ENCODE measurements around the gene RPL29. TPM values are rescaled to one million over a fixed set of nuclear protein-coding genes. Genes with fewer than 3 reads are reported as not detected.
"Not testable (repeated sequence)": the region's sequence is repeated elsewhere in the genome, so short reads cannot be mapped to it uniquely, and the experiment has no call there.

Gene RPL29
- 836 TPM for total RNA-seq

GRCh38 chr3:51995346-51996163 is at the start of gene RPL29:
TSS of gene RPL29 (minus strand) at chr3:51995895. CDS start at chr3:51995461, 434 bp downstream.
- peak; percentile 94 for DNase-seq (ENCODE audit: low spot score)

GRCh38 chr3:52044869-52045619 is 49.3 kb upstream of the RPL29 start:
- no peak for DNase-seq (ENCODE audit: low spot score)

DNA sequence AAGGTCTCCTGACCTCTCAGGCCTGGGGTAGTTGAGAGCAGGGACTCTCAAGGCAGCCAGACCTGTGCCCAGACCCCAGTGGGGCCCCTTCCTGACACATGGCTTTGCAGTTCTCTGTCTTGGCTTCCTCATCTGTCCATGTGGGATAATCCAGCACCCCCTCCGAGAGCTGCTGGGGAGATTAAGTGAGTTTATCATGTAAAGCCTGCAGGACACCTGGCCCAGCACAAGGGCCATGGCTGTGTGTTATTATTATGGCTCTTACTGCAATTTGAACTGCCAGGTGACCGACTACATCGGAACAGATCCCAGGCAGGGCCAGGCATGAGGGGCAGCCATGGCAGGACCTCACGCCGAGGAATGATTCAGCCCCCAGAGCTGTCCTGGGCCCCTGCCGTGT is 48.1 kb upstream of the RPL29 start:
- no peak for DNase-seq (ENCODE audit: low spot score)

- not testable (repeated sequence) for DNase-seq (ENCODE audit: low spot score)
Observed at GRCh38 chr3:52043039-52043438, 47.3 kb upstream of the RPL29 start.

GRCh38 chr3:52041118-52041731 is 45.5 kb upstream of the RPL29 start:
- no peak for DNase-seq (ENCODE audit: low spot score)

- no peak for DNase-seq (ENCODE audit: low spot score)
Observed at GRCh38 chr3:52040600-52040999, 44.9 kb upstream of the RPL29 start.

- DNase-seq (ENCODE audit: low spot score): peak; percentile 78
Observed at GRCh38 chr3:52039846-52040245, 44.2 kb upstream of the RPL29 start.

DNA sequence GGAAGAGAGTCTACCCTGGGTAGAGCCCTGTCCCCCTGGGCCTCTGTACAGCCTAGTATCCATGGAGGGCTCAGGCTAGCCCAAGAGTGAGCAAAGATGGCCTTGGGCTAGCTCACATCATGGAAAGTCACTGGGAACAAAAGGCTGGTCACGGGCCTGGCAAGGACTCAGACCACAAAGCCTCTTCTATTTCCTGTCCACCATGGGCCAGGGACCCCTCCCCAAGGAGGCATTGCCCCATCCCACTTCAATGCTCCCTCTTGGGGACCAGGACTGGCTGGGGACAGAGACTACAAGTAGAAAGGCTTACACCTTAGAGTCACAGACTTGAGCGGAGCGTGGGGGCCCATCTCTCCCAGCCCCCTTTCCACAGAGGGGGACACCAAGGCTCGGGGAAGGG is 43.7 kb upstream of the RPL29 start:
- no peak for DNase-seq (ENCODE audit: low spot score)

- no peak for DNase-seq (ENCODE audit: low spot score)
Observed at GRCh38 chr3:52038227-52038626, 42.5 kb upstream of the RPL29 start.

- DNase-seq (ENCODE audit: low spot score): no peak
Observed at GRCh38 chr3:52037291-52037690, 41.6 kb upstream of the RPL29 start.

- no peak for DNase-seq (ENCODE audit: low spot score)
Observed at GRCh38 chr3:52036829-52037228, 41.1 kb upstream of the RPL29 start.

GRCh38 chr3:52036222-52036694 is 40.6 kb upstream of the RPL29 start:
- no peak for DNase-seq (ENCODE audit: low spot score)

GRCh38 chr3:52034651-52035050 is 39.0 kb upstream of the RPL29 start:
- DNase-seq (ENCODE audit: low spot score): no peak

DNA sequence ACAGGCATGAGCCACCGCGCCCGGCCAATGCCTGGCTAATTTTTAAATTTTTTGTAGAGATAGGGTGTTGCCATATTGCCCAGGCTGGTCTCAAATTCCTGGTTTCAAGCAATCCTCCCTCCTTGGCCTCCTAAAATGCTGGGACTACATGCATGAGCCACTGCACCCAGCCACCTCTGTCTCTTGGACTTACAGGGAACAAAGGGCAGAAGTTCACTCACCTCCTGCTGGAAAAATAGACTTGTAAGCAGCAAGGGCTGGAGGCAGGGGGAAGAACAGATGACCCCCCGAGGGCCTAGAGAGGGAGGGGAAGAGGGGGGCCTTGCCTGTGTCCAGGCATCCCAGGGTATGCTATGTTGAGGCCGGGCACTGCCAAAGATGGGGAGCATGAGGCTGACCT is 38.5 kb upstream of the RPL29 start:
- DNase-seq (ENCODE audit: low spot score): no peak

DNA sequence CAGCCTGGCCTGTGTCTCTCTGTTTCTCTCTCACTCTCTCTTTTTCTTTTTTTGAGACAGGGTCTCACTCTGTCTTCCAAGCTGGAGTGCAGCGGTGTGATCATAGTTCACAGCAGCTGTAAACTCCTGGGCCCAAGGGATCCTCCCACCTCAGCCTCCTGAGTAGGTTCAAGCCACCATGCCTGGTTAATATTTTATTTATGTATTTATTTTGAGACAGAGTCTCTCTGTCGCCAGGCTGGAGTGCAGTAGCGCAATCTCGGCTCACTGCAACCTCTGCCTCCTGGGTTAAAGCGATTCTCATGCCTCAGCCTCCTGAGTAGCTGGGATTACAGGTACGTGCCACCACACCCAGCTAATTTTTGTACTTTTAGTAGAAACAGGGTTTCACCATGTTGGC is 38.1 kb upstream of the RPL29 start:
- not testable (repeated sequence) for DNase-seq (ENCODE audit: low spot score)

DNA sequence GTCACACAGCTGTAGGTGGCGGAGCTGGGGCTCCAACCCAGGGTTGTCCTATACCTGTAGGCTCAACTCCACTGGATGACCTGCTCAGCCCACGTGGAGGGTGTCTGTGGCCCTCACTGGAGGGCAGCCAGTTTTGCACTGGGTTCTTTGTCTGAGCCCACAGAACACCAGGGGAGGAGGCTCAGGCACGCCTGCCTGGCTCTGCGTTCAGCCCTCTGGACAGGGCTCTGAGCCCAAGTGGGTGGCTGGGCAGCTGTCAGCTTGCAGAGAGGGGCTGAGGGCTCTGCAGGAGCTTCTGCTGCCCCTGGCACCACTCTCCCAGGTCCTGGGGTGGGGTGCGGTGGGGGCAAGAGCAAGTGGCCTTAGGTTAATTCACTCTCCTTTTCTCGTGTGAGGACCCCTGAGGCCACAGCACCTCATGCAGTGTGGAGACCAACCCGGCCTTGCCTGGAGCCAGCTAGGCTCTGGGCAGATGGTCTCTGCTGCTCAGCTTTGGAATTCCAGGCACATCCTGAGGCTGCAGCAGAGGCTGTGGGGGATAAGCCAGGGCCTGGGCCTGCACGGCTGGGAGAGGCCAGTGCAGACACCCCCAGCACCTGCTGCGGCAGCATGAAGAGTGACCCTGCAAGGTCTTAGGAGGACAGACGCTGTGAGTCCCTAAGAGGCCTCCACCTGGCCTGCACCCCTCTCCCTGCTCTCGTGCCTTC is 37.2 kb upstream of the RPL29 start:
- no peak for DNase-seq (ENCODE audit: low spot score)

DNA sequence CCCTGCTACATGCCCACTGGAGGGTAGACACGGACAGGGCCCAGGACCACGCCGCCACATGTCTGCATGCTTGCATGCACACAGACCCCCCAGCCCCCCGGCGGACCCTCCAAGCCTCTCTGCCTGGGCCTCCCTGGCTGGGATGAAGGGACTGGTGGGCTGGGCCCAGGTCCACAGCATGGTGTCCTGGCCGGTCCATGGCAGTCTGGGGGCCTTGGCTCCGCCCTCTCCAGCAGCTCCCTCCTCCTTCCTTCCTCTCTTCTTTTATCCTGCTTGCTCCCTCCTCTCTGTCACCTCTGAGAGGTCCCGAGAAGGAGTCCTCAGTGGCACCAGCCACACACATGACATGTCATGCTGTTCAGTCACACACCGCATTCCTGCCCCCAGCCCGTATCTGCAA is 36.2 kb upstream of the RPL29 start:
- DNase-seq (ENCODE audit: low spot score): no peak

GRCh38 chr3:52030714-52031310 is 35.1 kb upstream of the RPL29 start:
- no peak for DNase-seq (ENCODE audit: low spot score)

- no peak for DNase-seq (ENCODE audit: low spot score)
Observed at GRCh38 chr3:52029535-52029934, 33.8 kb upstream of the RPL29 start.

DNA sequence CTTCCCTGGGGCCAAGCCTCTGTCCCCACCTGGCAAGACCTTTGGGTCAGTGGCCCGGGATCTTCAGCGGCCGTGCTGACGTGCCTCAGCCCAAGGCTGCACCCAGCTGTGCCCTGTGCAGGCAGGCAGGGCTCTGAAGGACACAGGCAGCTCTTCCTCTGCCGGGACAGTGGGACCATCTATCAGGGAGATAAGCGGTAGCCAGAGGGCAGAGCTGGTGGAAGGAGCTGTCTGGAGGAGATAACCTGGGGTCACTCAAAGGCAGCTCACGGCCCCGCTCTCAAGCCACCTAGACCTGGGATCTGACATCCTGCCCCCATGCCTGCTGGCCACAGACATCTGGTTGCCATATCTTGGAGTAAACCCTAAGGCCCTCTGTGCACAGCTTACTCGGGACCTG is 33.4 kb upstream of the RPL29 start:
- no peak for DNase-seq (ENCODE audit: low spot score)

- DNase-seq (ENCODE audit: low spot score): no peak
Observed at GRCh38 chr3:52028572-52028971, 32.9 kb upstream of the RPL29 start.

DNA sequence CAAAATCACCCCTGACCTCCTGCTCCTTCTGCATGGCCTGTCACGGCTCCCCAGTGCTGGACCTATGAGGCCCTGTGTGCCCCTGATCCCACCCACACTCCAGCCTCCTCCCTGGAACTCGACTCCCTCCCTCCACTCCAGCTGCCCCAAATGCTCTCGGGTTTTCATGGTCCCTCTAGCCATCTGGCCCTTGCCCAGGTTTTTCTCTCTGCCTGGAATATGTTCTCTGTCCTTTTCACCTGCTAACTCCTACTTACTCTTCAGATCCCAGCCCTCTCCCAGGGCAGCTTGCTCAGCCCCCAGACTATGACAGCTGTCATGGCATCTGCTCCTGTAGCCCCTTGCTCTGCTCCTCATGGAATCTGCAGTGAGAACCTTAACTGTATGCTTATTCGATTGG is 30.3 kb upstream of the RPL29 start:
- no peak for DNase-seq (ENCODE audit: low spot score)
